GM21576 (cell line): ENCODE data around the gene SLC17A8.
A peak's percentile ranks its signal among the peaks of the same experiment; 100 is the strongest.

Experiments
- ATAC-seq: cut with Tn5 transposase; IDR thresholded peaks from one replicate; pipeline ENCODE4 v1.9.1; 2021; ENCODE audit warnings: mild to moderate bottlenecking, moderate library complexity; ENCODE audit not compliant: unreplicated experiment

Gene SLC17A8

DNA sequence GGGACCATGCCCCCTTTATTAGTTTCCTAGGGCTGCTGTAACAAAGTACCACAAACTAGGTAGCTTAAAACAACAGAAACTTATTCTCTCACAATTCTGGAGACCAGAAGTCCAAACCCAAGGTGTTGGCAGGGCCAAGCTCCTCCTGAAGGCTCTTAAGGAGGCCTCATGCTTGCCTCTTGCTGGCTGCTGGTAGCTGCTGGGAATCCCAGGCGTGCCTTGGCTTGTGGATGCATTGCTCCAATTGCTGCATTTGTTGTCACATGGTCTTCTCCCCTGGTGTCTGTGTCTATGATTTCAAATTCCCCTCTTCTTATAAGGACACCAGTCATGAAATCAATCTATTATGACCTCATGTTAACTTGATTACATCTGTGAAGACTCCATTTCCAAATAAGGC lies 11.2 kb downstream of the SLC17A8 start:
- no peak for ATAC-seq

- ATAC-seq, result no peak
Measured at GRCh38 chr12:100371146-100371545, 14.3 kb downstream of the SLC17A8 start.

- ATAC-seq, result no peak
Measured at GRCh38 chr12:100372853-100373640, 16.2 kb downstream of the SLC17A8 start.

DNA sequence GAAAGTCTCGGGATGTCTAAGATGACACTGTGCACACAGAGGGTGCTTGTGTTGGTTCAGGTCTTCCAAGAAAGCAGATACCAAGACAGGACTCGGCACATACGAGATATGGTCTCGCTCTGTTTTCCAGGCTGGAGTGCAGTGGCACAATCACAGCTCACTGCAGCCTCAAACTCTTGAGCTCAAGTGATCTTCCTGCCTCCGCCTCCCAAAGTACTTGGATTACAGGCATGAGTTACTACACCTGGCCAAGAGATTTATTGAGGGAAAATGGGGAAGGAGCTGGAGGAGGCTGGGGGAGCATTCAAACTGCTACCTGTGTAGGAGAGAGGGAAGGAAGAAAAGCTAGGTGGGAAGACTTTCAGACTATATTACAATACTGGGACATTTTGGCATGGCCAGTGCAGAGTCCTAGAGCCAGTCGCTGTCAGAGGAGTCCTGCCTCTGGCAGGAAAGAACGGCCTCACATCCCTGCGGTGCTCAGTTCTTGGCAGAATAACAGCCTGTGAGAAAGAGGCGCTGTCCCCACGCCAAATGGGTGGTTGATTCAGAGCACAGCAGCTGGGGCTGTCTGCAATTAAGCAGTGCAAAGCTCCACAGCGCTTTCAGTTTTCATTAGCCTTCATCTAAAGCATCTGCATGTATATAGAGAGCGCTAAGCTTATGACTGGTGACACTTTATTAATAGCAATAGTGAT lies 18.3 kb downstream of the SLC17A8 start:
- no peak for ATAC-seq

DNA sequence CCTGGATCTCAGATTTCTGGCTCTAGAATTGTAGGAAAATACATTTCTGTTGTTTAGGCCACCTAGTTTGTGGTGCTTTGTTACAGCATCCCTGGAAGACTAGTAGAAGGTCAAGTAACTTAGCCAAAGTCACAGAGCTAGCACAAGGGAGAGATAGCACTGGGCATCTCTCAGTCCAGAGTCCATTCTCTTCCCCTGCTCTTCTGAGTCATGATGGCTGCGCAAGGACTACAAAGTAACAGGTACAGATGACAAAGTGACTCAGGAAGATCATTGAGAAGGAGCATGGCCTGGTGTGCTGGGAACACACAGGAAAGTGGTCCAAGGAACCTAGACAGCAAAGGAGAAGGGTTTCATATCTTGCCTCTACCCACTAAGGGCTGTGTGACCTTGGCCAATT lies 19.3 kb downstream of the SLC17A8 start:
- no peak for ATAC-seq

DNA sequence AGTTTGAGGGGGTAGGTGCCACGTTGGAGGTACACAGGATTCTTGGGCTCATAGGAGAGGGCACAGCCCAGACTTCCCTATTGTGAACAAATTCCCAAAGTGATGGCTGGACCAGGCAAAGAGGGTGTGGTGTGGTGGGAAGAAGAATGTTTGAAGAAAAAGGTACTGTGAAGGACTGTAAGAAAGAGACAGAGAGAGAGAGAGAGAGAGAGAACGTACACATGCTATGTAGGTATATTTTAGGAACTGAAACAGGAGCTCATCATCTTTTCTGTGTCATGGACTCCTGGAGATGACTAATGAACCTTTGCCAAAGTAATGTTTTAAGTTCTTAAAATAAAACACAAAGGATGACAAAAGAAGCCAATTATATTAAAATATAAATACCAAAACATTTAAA lies 24.5 kb downstream of the SLC17A8 start:
- ATAC-seq, result no peak

- no peak for ATAC-seq
Measured at GRCh38 chr12:100382338-100382737, 25.5 kb downstream of the SLC17A8 start.

DNA sequence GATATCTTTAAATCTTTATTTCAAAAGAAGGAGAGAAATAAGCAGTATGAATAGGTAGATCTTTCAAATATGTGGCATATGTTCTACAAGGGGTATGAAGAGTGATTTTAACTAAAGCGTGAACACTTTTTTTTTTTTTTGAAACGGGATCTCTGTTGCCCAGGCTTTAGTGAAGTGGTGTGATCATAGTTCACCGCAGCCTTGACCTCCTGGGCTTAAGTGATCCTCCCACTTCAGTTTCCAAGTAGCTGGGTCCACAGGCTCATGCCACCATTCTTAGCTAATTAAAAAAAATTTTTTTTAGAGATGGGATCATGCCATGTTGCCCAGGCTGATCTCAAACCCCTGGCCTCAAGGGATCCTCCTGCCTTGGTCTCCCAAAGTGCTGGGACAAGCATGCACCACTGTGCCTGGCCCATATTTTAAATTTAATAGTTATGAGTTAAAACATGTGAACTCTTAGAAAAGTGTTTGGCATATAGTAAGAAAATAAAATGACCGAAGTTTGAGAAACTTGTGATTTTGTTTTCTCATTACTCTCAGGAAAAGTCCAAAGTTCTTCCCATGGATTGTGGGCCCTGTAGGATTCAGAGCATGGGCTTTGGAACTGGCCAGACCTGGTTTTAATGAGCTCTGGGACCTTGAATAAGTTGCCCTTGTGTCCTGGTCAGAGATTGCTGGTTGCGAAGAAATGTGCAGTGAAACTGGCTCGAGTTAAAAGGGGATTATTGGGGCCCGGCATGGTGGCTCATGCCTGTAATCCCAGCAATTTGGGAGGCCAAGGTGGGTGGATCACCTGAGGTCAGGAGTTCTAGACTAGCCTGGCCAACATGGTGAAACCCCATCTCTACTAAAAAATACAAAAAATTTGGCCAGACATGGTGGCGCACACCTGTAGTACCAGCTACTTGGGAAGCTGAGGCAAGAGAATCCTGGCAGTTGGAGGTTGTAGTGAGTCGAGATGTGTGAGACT lies 27.0 kb downstream of the SLC17A8 start:
- ATAC-seq, result no peak

DNA sequence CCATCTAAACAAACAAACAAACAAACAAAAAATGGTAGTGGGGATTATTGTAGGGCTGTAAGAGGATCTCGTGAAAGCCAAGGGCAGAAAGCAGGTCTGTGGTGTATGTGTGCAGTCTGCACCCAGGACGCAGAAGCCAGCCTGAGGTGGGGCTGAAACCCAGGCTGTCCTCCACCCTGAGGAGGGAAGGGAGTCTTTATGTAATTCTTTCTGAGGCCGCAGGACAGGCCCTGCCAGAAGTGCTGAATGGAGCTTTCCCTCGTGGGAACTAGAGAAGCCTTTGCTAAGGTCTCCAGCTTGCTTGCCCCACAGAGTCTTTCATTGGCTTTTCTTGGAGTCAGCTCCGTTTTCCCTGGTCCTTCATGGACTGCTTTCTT lies 27.7 kb downstream of the SLC17A8 start:
- ATAC-seq, result no peak

DNA sequence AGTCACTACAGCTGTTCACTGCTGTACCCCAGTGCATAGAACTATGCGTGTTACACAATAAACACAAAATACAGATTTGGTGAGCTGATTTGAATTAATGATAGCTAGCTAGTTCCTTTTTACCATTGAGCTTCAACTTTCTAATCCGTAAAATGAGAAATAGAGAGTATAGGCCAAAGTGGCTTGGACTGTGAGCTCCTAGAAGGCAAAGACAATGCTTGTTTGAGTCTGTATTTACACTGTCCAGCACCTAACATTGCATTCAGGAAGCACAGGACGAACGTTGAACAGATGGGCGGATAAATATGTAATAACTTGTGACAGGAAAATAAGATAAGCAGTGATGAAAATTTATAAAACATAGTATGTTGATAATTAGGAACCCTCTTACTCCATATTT lies 31.5 kb downstream of the SLC17A8 start:
- ATAC-seq, result no peak

- no peak for ATAC-seq
Measured at GRCh38 chr12:100391856-100392255, 35.0 kb downstream of the SLC17A8 start.

GRCh38 chr12:100393200-100393599 lies 36.3 kb downstream of the SLC17A8 start:
- ATAC-seq, result no peak

DNA sequence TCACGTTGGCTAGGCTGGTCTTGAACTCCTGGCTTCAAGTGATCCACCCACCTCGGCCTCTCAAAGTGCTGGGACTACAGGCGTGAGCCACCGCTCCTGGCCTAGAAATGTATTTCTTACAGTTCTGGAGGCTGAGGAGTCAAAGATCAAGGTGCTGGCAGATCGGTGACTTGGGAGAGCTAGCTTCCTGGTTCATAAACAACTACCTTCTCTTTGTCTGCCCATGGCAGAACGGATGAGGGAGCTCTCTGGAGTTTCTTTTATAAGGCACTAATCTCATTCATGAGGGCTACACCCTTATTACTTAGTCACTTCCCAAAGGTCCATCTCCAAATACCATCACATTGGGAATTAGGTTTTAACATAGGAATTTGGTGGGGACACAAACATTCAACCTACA lies 38.9 kb downstream of the SLC17A8 start:
- ATAC-seq, result no peak

DNA sequence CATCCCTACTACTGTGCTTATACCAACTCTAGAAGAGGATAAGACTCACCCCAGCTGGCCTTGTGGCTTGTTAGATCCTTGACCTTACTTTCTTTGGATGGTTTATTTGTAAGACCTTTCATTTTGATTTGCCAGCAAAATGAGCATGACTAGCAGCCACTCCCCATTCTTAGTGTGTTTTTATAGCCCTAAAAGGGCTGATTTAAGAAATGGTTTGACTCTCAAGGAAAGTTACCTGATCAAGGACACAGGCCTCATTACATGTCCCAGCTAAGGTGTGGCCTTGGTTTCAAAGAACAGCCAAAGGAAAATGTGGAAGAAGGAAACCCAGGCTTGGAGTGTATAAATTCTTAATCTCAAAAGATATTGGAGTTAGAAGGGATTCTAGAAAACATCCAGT lies 41.4 kb downstream of the SLC17A8 start:
- ATAC-seq, result no peak

GRCh38 chr12:100399095-100399494 lies 42.2 kb downstream of the SLC17A8 start:
- ATAC-seq, result no peak

- no peak for ATAC-seq
Measured at GRCh38 chr12:100401660-100402059, 44.8 kb downstream of the SLC17A8 start.

DNA sequence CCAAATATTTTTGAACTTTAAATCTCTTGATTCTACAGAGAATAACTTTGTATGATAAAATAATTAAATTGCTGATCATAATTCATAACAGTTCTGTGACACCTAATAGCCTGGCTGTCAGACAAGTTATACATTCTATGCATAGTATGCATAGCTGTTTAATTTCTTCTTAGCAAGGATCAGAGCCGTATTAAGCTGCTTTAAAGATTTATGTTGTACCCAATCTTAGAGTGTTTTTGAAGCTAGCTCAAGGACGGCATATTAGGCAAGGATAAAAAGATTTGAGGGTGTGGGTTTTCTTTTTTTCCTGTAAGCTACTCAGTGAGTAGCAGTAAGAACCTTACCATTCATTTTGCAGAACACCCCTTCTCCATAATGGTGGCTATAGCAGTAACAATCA lies 45.9 kb downstream of the SLC17A8 start:
- ATAC-seq, result no peak

DNA sequence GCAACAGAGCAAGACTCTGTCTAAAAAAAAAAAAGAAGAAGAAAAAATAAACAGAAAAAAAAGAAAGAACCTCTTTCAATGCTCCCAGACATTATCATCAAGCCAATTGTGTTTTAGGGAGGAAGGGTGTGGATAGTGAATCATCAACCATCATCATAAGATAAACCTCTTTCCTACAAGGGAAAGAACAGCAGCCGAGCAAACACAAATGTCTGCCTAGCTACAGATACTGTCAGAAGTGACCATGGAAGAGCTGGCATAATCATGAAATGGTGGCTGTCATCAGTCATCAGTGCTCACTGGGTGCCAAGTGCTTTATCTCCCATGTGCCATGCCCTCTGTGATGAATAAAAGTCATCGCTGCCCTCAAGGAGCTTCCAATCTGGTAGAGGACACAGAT lies 46.6 kb downstream of the SLC17A8 start:
- no peak for ATAC-seq

- peak; percentile 90 for ATAC-seq
Measured at GRCh38 chr12:100404769-100405407, 48.0 kb downstream of the SLC17A8 start.

DNA sequence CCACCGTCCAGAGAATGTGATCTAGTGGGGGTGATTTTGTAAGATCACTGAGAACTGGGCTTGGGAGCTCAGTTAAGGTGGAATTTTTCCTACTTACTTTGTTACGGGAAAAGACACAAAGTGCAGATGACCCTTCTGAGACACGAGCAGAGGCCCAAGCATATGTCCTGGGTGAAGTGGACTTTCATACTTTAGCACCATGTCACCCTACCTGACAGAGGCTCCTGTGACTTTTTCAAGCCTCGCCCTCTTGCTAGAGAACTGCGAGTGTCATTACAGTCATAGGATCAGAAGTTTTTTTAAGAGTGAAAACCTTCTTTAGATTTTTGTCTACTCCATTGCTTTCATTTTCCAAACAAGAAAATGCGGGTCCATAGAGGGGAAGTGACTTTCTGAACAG lies 56.1 kb downstream of the SLC17A8 start:
- ATAC-seq, result no peak

DNA sequence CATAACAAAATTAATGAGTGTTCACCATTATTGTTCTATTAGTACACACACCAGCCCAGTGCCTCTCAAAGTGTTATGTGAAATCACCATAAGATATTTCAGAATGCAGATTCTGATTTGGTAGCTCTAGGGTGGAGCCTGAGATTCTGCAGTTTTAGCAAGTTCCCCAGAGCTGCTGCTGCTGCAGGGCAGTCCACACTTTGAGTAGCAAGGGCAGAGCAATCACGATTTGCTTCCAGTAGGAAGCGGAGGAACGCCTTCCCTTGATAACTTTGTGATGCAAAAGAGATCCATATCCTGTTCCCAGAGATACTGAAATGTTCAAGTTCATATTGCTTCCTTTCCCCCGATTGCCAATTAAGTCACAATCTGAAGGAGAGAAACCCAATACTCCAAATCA lies 57.9 kb downstream of the SLC17A8 start:
- ATAC-seq, result no peak
